WTC11 (cell line): ENCODE data around the gene IYD. TPM values are rescaled to one million over a fixed set of nuclear protein-coding genes. Genes with fewer than 3 reads are reported as not detected.

Experiments
- ATAC-seq: fragments of 200-7000 bp; cut with Tn5 transposase; 2 replicates; pipeline ENCODE4 v1.10.0; 2021; ENCODE audit warnings: mild to moderate bottlenecking, moderate library complexity
- Bru-seq: library from RNA; stranded (reverse); fragments of 400-500 nt; gene quantifications from one replicate; lab custom pipeline; 2021; lab: Mats Ljungman, UMichigan
- CTCF ChIA-PET: fragments of 300-600 bp; sonication (Branson Sonifier 250); formaldehyde crosslinking; loops from one replicate; lab custom pipeline; 2021; ENCODE audit warnings: antibody characterized with exemption; lab: Charles Lee
- POLR2A ChIA-PET: fragments of 350-600 bp; sonication (Branson Sonifier 250); formaldehyde crosslinking; loops from one replicate; lab custom pipeline; 2021; ENCODE audit warnings: antibody characterized with exemption; lab: Charles Lee
- DNase-seq: peaks from one replicate; pipeline ENCODE4 v3.0.0; 2021; ENCODE audit warnings: low spot score
- H3K27ac Mint-ChIP-seq: 2 replicates; pipeline ENCODE4 v1.8.0; 2021; ENCODE audit warnings: mixed read lengths
- H3K27me3 Mint-ChIP-seq: 2 replicates; pipeline ENCODE4 v1.8.0; 2021; ENCODE audit warnings: low read depth, mild to moderate bottlenecking, moderate library complexity, mixed read lengths
- H3K36me3 Mint-ChIP-seq: 2 replicates; pipeline ENCODE4 v1.8.0; 2021; ENCODE audit warnings: mixed read lengths
- H3K4me1 Mint-ChIP-seq: 2 replicates; pipeline ENCODE4 v1.8.0; 2022; ENCODE audit warnings: mixed read lengths
- H3K4me3 Mint-ChIP-seq: 2 replicates; pipeline ENCODE4 v1.8.0; 2021; ENCODE audit warnings: mild to moderate bottlenecking, moderate library complexity, mixed read lengths
- H3K9me3 Mint-ChIP-seq: 2 replicates; pipeline ENCODE4 v1.8.0; 2021; ENCODE audit warnings: mixed read lengths
- ARID4B ChIP-seq: sonication (generic); formaldehyde crosslinking; IDR thresholded peaks from 2 replicates; pipeline ENCODE4 v1.8.0; 2023; ENCODE audit warnings: missing genetic modification reagents, mild to moderate bottlenecking, borderline replicate concordance
- CBFB ChIP-seq: sonication (generic); formaldehyde crosslinking; IDR thresholded peaks from 2 replicates; pipeline ENCODE4 v1.8.1; 2022; ENCODE audit warnings: mild to moderate bottlenecking, low read depth, missing genetic modification reagents
- E2F4 ChIP-seq: sonication (generic); formaldehyde crosslinking; IDR thresholded peaks from 2 replicates; pipeline ENCODE4 v1.8.1; 2022; ENCODE audit warnings: low read depth, mild to moderate bottlenecking, moderate library complexity, missing genetic modification reagents, borderline replicate concordance
- ELF4 ChIP-seq: sonication (generic); formaldehyde crosslinking; IDR thresholded peaks from 2 replicates; pipeline ENCODE4 v1.8.1; 2022; ENCODE audit warnings: low read depth, mild to moderate bottlenecking, moderate library complexity, missing genetic modification reagents
- EMX1 ChIP-seq: fragments of 250-450 bp; sonication (Bioruptor Pico); IDR thresholded peaks from 2 replicates; pipeline ENCODE4 v1.8.0; 2021; ENCODE audit warnings: mild to moderate bottlenecking
- FOXP1 ChIP-seq: sonication (generic); formaldehyde crosslinking; IDR thresholded peaks from 2 replicates; pipeline ENCODE4 v1.8.0; 2022; ENCODE audit warnings: missing genetic modification reagents, mild to moderate bottlenecking, moderate library complexity, borderline replicate concordance
- GABPB1 ChIP-seq: sonication (generic); formaldehyde crosslinking; IDR thresholded peaks from 2 replicates; pipeline ENCODE4 v1.8.1; 2023; ENCODE audit warnings: mild to moderate bottlenecking, missing genetic modification reagents
- GRHL2 ChIP-seq: fragments of 250-450 bp; sonication (Bioruptor Pico); IDR thresholded peaks from 2 replicates; pipeline ENCODE4 v1.8.0; 2022; ENCODE audit warnings: mild to moderate bottlenecking, moderate library complexity; ENCODE audit not compliant: insufficient replicate concordance, severe bottlenecking
- HMGXB4 ChIP-seq: sonication (generic); formaldehyde crosslinking; IDR thresholded peaks from 2 replicates; pipeline ENCODE4 v1.8.1; 2023; ENCODE audit warnings: mild to moderate bottlenecking, moderate library complexity, missing genetic modification reagents
- IRF1 ChIP-seq: sonication (generic); formaldehyde crosslinking; IDR thresholded peaks from 2 replicates; pipeline ENCODE4 v1.8.0; 2023; ENCODE audit warnings: missing genetic modification reagents
- IRF2 ChIP-seq: sonication (generic); formaldehyde crosslinking; IDR thresholded peaks from 2 replicates; pipeline ENCODE4 v1.8.0; 2022; ENCODE audit warnings: low read depth, missing genetic modification reagents, borderline replicate concordance
- JAZF1 ChIP-seq: fragments of 250-450 bp; sonication (Bioruptor Pico); IDR thresholded peaks from 2 replicates; pipeline ENCODE4 v1.9.0; 2021; ENCODE audit warnings: moderate library complexity, mild to moderate bottlenecking, inconsistent platforms
- JUN ChIP-seq: sonication (generic); formaldehyde crosslinking; IDR thresholded peaks from 2 replicates; pipeline ENCODE4 v1.8.0; 2023; ENCODE audit warnings: mild to moderate bottlenecking, missing genetic modification reagents
- KAT7 ChIP-seq: sonication (generic); formaldehyde crosslinking; IDR thresholded peaks from 2 replicates; pipeline ENCODE4 v1.8.1; 2023; ENCODE audit warnings: missing genetic modification reagents, mild to moderate bottlenecking, borderline replicate concordance
- MLX ChIP-seq: sonication (generic); formaldehyde crosslinking; IDR thresholded peaks from 2 replicates; pipeline ENCODE4 v1.8.1; 2023; ENCODE audit warnings: mild to moderate bottlenecking, missing genetic modification reagents, moderate library complexity
- NFATC4 ChIP-seq: fragments of 250-450 bp; sonication (Bioruptor Pico); IDR thresholded peaks from 2 replicates; pipeline ENCODE4 v1.9.0; 2021; ENCODE audit warnings: mild to moderate bottlenecking
- PRRX2 ChIP-seq: fragments of 250-450 bp; sonication (Bioruptor Pico); IDR thresholded peaks from 2 replicates; pipeline ENCODE4 v1.8.0; 2021; ENCODE audit warnings: mild to moderate bottlenecking
- SP1 ChIP-seq: sonication (generic); formaldehyde crosslinking; conservative IDR thresholded peaks from 2 replicates; pipeline ENCODE4 v1.8.1; 2022; ENCODE audit warnings: missing genetic modification reagents
- USF2 ChIP-seq: sonication (generic); formaldehyde crosslinking; IDR thresholded peaks from 2 replicates; pipeline ENCODE4 v1.8.1; 2023; ENCODE audit warnings: mild to moderate bottlenecking, missing genetic modification reagents, moderate library complexity
- ZBTB21 ChIP-seq: sonication (generic); formaldehyde crosslinking; IDR thresholded peaks from 2 replicates; pipeline ENCODE4 v1.8.1; 2023; ENCODE audit warnings: mild to moderate bottlenecking, missing genetic modification reagents, borderline replicate concordance
- long read RNA-seq, 3 experiments: library from RNA in 1 of 3; library from capped mRNA in 1 of 3; library from polyadenylated mRNA in 1 of 3; unstranded in 2 of 3; stranded (forward) in 1 of 3; transcript quantifications; one replicate each; pipeline ENCODE4 v2.0.0, GENCODE V29; 2021
- total RNA-seq: library from RNA; stranded (reverse); gene quantifications from 3 replicates; pipeline ENCODE4 v1.2.3, GENCODE V29; 2021

The IYD gene
- total RNA-seq (0.07 TPM in 1 of 3 replicates, not detected in the others), Bru-seq, nascent RNA (percentile 5 among the genes with signal in this experiment)
- long read RNA-seq, experiment 1 = 0 reads
- long read RNA-seq, experiment 2 = 0 reads
- long read RNA-seq, experiment 3 = 0 reads

GRCh38 chr6:150368762-150369161 is at the start of gene IYD:
IYD (plus strand) TSS chr6:150369012; CDS start chr6:150369032, 20 bp downstream.
- Mint-ChIP-seq H3K27me3 (no peaks in the 10 kb centered on the region), H3K4me1 (no peaks in the 10 kb centered on the region), H3K36me3 (no peaks in the 10 kb centered on the region), H3K4me3 (no peak within 1 kb of the TSS), H3K27ac (no peak within 1 kb of the TSS), H3K9me3 (no peaks in the 10 kb centered on the region)
- no peak for TF ChIP-seq GRHL2 (CRISPR knock-in tag)
- TF ChIP-seq SP1 (CRISPR knock-in tag) = no peak
- no peak for TF ChIP-seq ZBTB21 (CRISPR knock-in tag)
- TF ChIP-seq JAZF1 (CRISPR knock-in tag) = no peak
- TF ChIP-seq NFATC4 (CRISPR knock-in tag) = no peak
- TF ChIP-seq ARID4B = no peak
- no peak for TF ChIP-seq USF2
- no peak for TF ChIP-seq FOXP1
- TF ChIP-seq HMGXB4 (CRISPR knock-in tag) = no peak
- no peak for TF ChIP-seq PRRX2 (CRISPR knock-in tag)
- TF ChIP-seq KAT7 (CRISPR knock-in tag) = no peak
- TF ChIP-seq JUN (CRISPR knock-in tag) = no peak
- no peak for TF ChIP-seq MLX
- TF ChIP-seq GABPB1 (CRISPR knock-in tag) = no peak
- TF ChIP-seq CBFB = no peak
- no peak for TF ChIP-seq IRF1 (CRISPR knock-in tag)
- TF ChIP-seq ELF4 (CRISPR knock-in tag) = no peak
- no peak for TF ChIP-seq E2F4 (CRISPR knock-in tag)
- TF ChIP-seq EMX1 (CRISPR knock-in tag) = no peak
- TF ChIP-seq IRF2 (CRISPR knock-in tag) = no peak
- ATAC-seq (no peak), DNase-seq (no peak)
- ChIA-PET CTCF (no interaction called here), POLR2A (no interaction called here)
